Pancreas (tissue), 10 donors: Measurements from ENCODE around the gene SNX30. TPM values are rescaled to one million over a fixed set of nuclear protein-coding genes. Genes with fewer than 3 reads are reported as not detected.

Experiments used
- ATAC-seq, 4 donors: fragments of 200-7000 bp; cut with Tn5 transposase; one replicate each; pipeline versions ENCODE4 v1.8.0 to v1.9.1; 2020; ENCODE audit warnings: mild to moderate bottlenecking in 4 of 4, moderate library complexity in 4 of 4
- DNase-seq, 6 donors: peaks; one replicate each; pipeline ENCODE4 v3.0.0-alpha.2; 2020
- FAIRE-seq: peaks from 2 replicates; lab custom pipeline; 2012; peaks lifted over from hg19 to GRCh38; lab: Jason Lieb, UNC
- H3K27ac ChIP-seq, 4 donors: fragments of 200-600 bp; sonication (generic); 1 replicate in 3 of 4; 2 replicates in 1 of 4; pipeline versions ENCODE4 v1.5.0 to v1.8.0; 2020
- H3K27me3 ChIP-seq, 4 donors: fragments of 200-600 bp; one replicate each; pipeline ENCODE4 v1.8.0; 2021
- H3K36me3 ChIP-seq, 3 donors: fragments of 200-600 bp; sonication (generic) in 1 of 3; one replicate each; pipeline versions ENCODE4 v1.5.0 to v1.8.0; 2020 to 2021
- H3K4me1 ChIP-seq, 3 donors: fragments of 200-600 bp; one replicate each; pipeline ENCODE4 v1.8.0; 2021
- H3K4me3 ChIP-seq, 4 donors: fragments of 200-600 bp; sonication (generic) in 2 of 4; one replicate each; pipeline versions ENCODE4 v1.5.0 to v1.8.0; 2020 to 2021
- H3K9me3 ChIP-seq, 4 donors: fragments of 200-600 bp; one replicate each; pipeline ENCODE4 v1.8.0; 2021
- CTCF ChIP-seq, 4 donors: fragments of 200-600 bp; sonication (generic) in 3 of 4; IDR thresholded peaks; one replicate each; pipeline versions ENCODE4 v1.5.0 to v1.8.0; 2021; ENCODE audit warnings: antibody characterized with exemption in 4 of 4
- WGBS, 2 donors: extraction: QIAGEN DNeasy Blood & Tissue Kit; methylation state at CpG; one replicate each; pipeline ENCODE4 v1.1.7; 2013; 5-methylcytosine and 5-hydroxymethylcytosine counted together
- intact Hi-C, 3 donors: fragments of 100-400 bp; cut with DNase I; formaldehyde crosslinking; loops; one replicate each; pipeline versions ENCODE4 v1.11.1 to v1.14.2; 2022
- polyA plus RNA-seq, 2 donors: library from polyadenylated mRNA; stranded (reverse); fragments of 200-250 nt; gene quantifications; one replicate each; pipeline ENCODE4 v1.2.3, GENCODE V29; 2013
- total RNA-seq, 6 donors: library from RNA; stranded (reverse); fragmentation: NEBNext Ultra II Directional in 4 of 6; extraction: Animal tissue kit (Norgen Biotek cat#: 25700) in 4 of 6; gene quantifications; one replicate each; pipeline versions ENCODE4 v1.2.1 to v1.2.4, GENCODE V29; 2021 to 2023
- donor health status: healthy with polysubstance abuse.
- donor health status: DM: no; HTN: no; CAD: no; lungs with moderate emphysema.
- donor health status: DM: no; HTN: no; CAD: no.
- donor health status: control.
- donor health status: control.
- donor health status: Bipolar disorder and iron deficiency.
- donor health status: DM: yes; HTN: yes; CAD: no.
- donor health status: DM: no; HTN: no; CAD: no.
- donor health status: DM: no; HTN: no; CAD: no.
- donor health status: DM: yes; HTN: yes; CAD: no.

The SNX30 gene
- total and polyA plus RNA-seq, 8 donors = 2.1 to 8.2 (median 4.1) TPM

- no peak overlapping the region for H3K27ac ChIP-seq
- no peaks in the 10 kb centered on the region for H3K9me3 ChIP-seq
- no peaks in the 10 kb centered on the region for H3K36me3 ChIP-seq
- H3K27me3 ChIP-seq = no peaks in the 10 kb centered on the region
- intact Hi-C loops = no loop called here
- ATAC-seq (no peak), FAIRE-seq (no peak), DNase-seq (no peak)
- H3K4me1 ChIP-seq = peaks cover 0 to 9% (median 5%) of the 10 kb centered on the region in 3 donors
- WGBS, 2 donors = 85 to 93% methylated on average over 3 of the region's 3 CpGs
- no peak for TF ChIP-seq CTCF (IDR thresholded peaks at IDR 0.05)
- H3K4me3 ChIP-seq = no peak overlapping the region
Observed at GRCh38 chr9:112787978-112788377, 37.4 kb downstream of the SNX30 start.

- FAIRE-seq (no peak), ATAC-seq (peak in 1 of 4 donors; percentile 22), DNase-seq (no peak)
- H3K9me3 ChIP-seq = no peaks in the 10 kb centered on the region
- peaks cover 0 to 9% (median 0%) of the 10 kb centered on the region in 3 donors for H3K4me1 ChIP-seq
- 82 to 88% methylated on average over 1 of the region's 1 CpG for WGBS, 2 donors
- H3K4me3 ChIP-seq = no peak overlapping the region
- no peaks in the 10 kb centered on the region for H3K27me3 ChIP-seq
- intact Hi-C loops = no loop called here
- no peak overlapping the region for H3K27ac ChIP-seq
- no peaks in the 10 kb centered on the region for H3K36me3 ChIP-seq
- TF ChIP-seq CTCF (IDR thresholded peaks at IDR 0.05) = no peak
Observed at GRCh38 chr9:112789473-112789872, 38.9 kb downstream of the SNX30 start.

GRCh38 chr9:112789891-112790774 lies 39.6 kb downstream of the SNX30 start:
- H3K4me1 ChIP-seq = peaks cover 0 to 9% (median 0%) of the 10 kb centered on the region in 3 donors
- H3K27ac ChIP-seq = peak overlapping the region in 1 of 4 donors; percentile 22
- no peak for FAIRE-seq
- WGBS, 2 donors = 59 to 69% methylated on average over 5 of the region's 5 CpGs
- H3K36me3 ChIP-seq = no peaks in the 10 kb centered on the region
- no peaks in the 10 kb centered on the region for H3K9me3 ChIP-seq
- H3K4me3 ChIP-seq = no peak overlapping the region
- intact Hi-C loops = no loop called here
- no peaks in the 10 kb centered on the region for H3K27me3 ChIP-seq
- DNase-seq = no peak
- peak in 1 of 4 donors; percentile 45 for ATAC-seq
- TF ChIP-seq CTCF (IDR thresholded peaks at IDR 0.05) = no peak

GRCh38 chr9:112792670-112793069 lies 42.1 kb downstream of the SNX30 start:
- WGBS, 2 donors = 91 to 94% methylated on average over 1 of the region's 1 CpG
- intact Hi-C loops = no loop called here
- Histone ChIP-seq H3K9me3 (no peaks in the 10 kb centered on the region), H3K4me1 (peaks cover 0 to 9% (median 0%) of the 10 kb centered on the region in 3 donors), H3K4me3 (no peak overlapping the region), H3K36me3 (no peaks in the 10 kb centered on the region), H3K27me3 (no peaks in the 10 kb centered on the region), H3K27ac (no peak overlapping the region)
- ATAC-seq = no peak
- TF ChIP-seq CTCF (IDR thresholded peaks at IDR 0.05) = no peak
- no peak for DNase-seq
- FAIRE-seq = no peak
